Transverse colon (tissue), 4 donors: ENCODE measurements around the gene PRRG3. TPM values are rescaled to one million over a fixed set of nuclear protein-coding genes. Genes with fewer than 3 reads are reported as not detected.

Experiments
- DNase-seq: peaks from one replicate; pipeline ENCODE4 v3.0.0-alpha.2; 2019
- H3K27ac ChIP-seq, 4 donors: fragments of 200-600 bp; sonication (generic); 2 replicates each; pipeline ENCODE4 v1.5.1; 2016 to 2018; ENCODE audit warnings: inconsistent platforms in 4 of 4
- H3K27me3 ChIP-seq: fragments of 200-600 bp; sonication (generic); 2 replicates; pipeline ENCODE4 v1.5.1; 2017; ENCODE audit warnings: inconsistent platforms
- H3K36me3 ChIP-seq, 4 donors: fragments of 200-600 bp; sonication (generic); 2 replicates each; pipeline ENCODE4 v1.5.1; 2017 to 2019; ENCODE audit warnings: inconsistent platforms in 4 of 4
- H3K4me1 ChIP-seq, 4 donors: fragments of 200-600 bp; sonication (generic); 2 replicates each; pipeline ENCODE4 v1.5.1; 2017 to 2020; ENCODE audit warnings: inconsistent platforms in 4 of 4
- H3K4me3 ChIP-seq, 4 donors: fragments of 200-600 bp; sonication (generic); 1 replicate in 1 of 4; 2 replicates in 3 of 4; pipeline versions ENCODE4 v1.5.1 to v1.6.1; 2017 to 2019; ENCODE audit warnings: inconsistent platforms in 4 of 4
- H3K9me3 ChIP-seq, 2 donors: fragments of 200-600 bp; sonication (generic); 2 replicates each; pipeline ENCODE4 v1.5.1; 2017 to 2019; ENCODE audit warnings: inconsistent platforms in 2 of 2
- CTCF ChIP-seq, 5 experiments: fragments of 200-600 bp in 3 of 5; fragments of 450-650 bp in 2 of 5; sonication (generic) in 3 of 5; IDR thresholded peaks; 1 replicate in 2 of 5; 2 replicates in 3 of 5; pipeline ENCODE4 v1.5.1; 2016 to 2017; ENCODE audit warnings: antibody characterized with exemption in 5 of 5, inconsistent platforms in 3 of 5, mild to moderate bottlenecking in 2 of 5, moderate library complexity in 1 of 5
- EP300 ChIP-seq: sonication (generic); formaldehyde crosslinking; IDR thresholded peaks from one replicate; pipeline ENCODE4 v1.6.1; 2017; ENCODE audit warnings: antibody characterized with exemption, low read depth
- POLR2A ChIP-seq: fragments of 450-650 bp; IDR thresholded peaks from one replicate; pipeline ENCODE4 v1.6.1; 2016; ENCODE audit warnings: antibody characterized with exemption, mild to moderate bottlenecking, moderate library complexity
- POLR2AphosphoS5 ChIP-seq, 3 donors: sonication (generic); formaldehyde crosslinking; IDR thresholded peaks; one replicate each; pipeline ENCODE4 v1.6.1; 2016; ENCODE audit warnings: antibody characterized with exemption in 3 of 3
- WGBS, 2 donors: methylation state at CpG; one replicate each; pipeline ENCODE4 v1.1.5; 2018; ENCODE audit warnings: low coverage in 1 of 2; 5-methylcytosine and 5-hydroxymethylcytosine counted together
- in situ Hi-C, 4 donors: fragments of 200-750 bp; cut with MboI; loops; one replicate each; pipeline versions ENCODE4 v1.15.0 to v1.15.1; 2017; ENCODE audit warnings: low sequenced_read_pairs in 3 of 4, low pct_ligation_motif_present in 1 of 4, low pct_unique_long_range_greater_than_20kb in 1 of 4
- intact Hi-C: fragments of 100-400 bp; cut with DNase I; formaldehyde crosslinking; loops from one replicate; pipeline ENCODE4 v1.15.1; 2023; ENCODE audit warnings: low total_unique reads
- total RNA-seq, 4 donors: library from RNA; depleted of rRNA; stranded (reverse); fragments of >200 nt; gene quantifications; one replicate each; pipeline ENCODE4 v1.1.0, GENCODE V29; 2016

PRRG3 gene
- total RNA-seq, 4 donors from 2014 or later = 0.68 to 3.2 (median 1.8) TPM; not detected in 1

GRCh38 chrX:151722241-151722846 lies 27.1 kb downstream of the PRRG3 start:
- no peak overlapping the region for H3K4me3 ChIP-seq
- H3K27me3 ChIP-seq = no peaks in the 10 kb centered on the region
- no peaks in the 10 kb centered on the region for H3K9me3 ChIP-seq
- H3K36me3 ChIP-seq = no peaks in the 10 kb centered on the region
- TF ChIP-seq EP300 = no peak
- TF ChIP-seq POLR2AphosphoS5 (IDR thresholded peaks at IDR 0.05) = no peak
- no peak for TF ChIP-seq POLR2A
- TF ChIP-seq CTCF (IDR thresholded peaks at IDR 0.05) = peak in 2 of 5 experiments; percentile 6 to 17
- peak; percentile 14 for DNase-seq
- H3K27ac ChIP-seq = no peak overlapping the region
- WGBS, 2 donors = 66% methylated on average over 24 of the region's 24 CpGs; no CpG with 5 or more reads in 1 of the 2 donors
- in situ Hi-C loops (no loop called here), intact Hi-C loops (no loop called here)
- no peaks in the 10 kb centered on the region for H3K4me1 ChIP-seq

GRCh38 chrX:151723156-151723760 lies 28.0 kb downstream of the PRRG3 start:
- in situ Hi-C loops = no loop called here
- H3K36me3 ChIP-seq = no peaks in the 10 kb centered on the region
- no peaks in the 10 kb centered on the region for H3K4me1 ChIP-seq
- intact Hi-C loops = no loop called here
- no peaks in the 10 kb centered on the region for H3K9me3 ChIP-seq
- 82% methylated on average over 7 of the region's 7 CpGs; no CpG with 5 or more reads in 1 of the 2 donors for WGBS, 2 donors
- H3K27me3 ChIP-seq = no peaks in the 10 kb centered on the region
- H3K4me3 ChIP-seq = no peak overlapping the region
- H3K27ac ChIP-seq = no peak overlapping the region
- TF ChIP-seq EP300 (no peak), POLR2AphosphoS5 (IDR thresholded peaks at IDR 0.05) (no peak), POLR2A (no peak), CTCF (IDR thresholded peaks at IDR 0.05) (no peak)
- DNase-seq = no peak

GRCh38 chrX:151724563-151725337 lies 29.5 kb downstream of the PRRG3 start:
- TF ChIP-seq POLR2A = no peak
- no peak for TF ChIP-seq CTCF (IDR thresholded peaks at IDR 0.05)
- TF ChIP-seq EP300 = no peak
- TF ChIP-seq POLR2AphosphoS5 (IDR thresholded peaks at IDR 0.05) = no peak
- H3K36me3 ChIP-seq = no peaks in the 10 kb centered on the region
- intact Hi-C loops = no loop called here
- H3K27me3 ChIP-seq = no peaks in the 10 kb centered on the region
- H3K9me3 ChIP-seq = no peaks in the 10 kb centered on the region
- no peaks in the 10 kb centered on the region for H3K4me1 ChIP-seq
- no peak overlapping the region for H3K27ac ChIP-seq
- no peak for DNase-seq
- H3K4me3 ChIP-seq = no peak overlapping the region
- in situ Hi-C loops = loop anchor here in 2 of 4 donors (25.0 kb wide), 2 partner anchors 913 to 1088 kb away; partner anchors contain the start of gene GABRQ (in 2 of the 2)
- 59% methylated on average over 7 of the region's 7 CpGs; no CpG with 5 or more reads in 1 of the 2 donors for WGBS, 2 donors

- Histone ChIP-seq H3K9me3 (no peaks in the 10 kb centered on the region), H3K4me3 (no peak overlapping the region), H3K27me3 (no peaks in the 10 kb centered on the region), H3K4me1 (no peaks in the 10 kb centered on the region), H3K36me3 (no peaks in the 10 kb centered on the region), H3K27ac (no peak overlapping the region)
- no peak for DNase-seq
- TF ChIP-seq CTCF (IDR thresholded peaks at IDR 0.05) (no peak), POLR2AphosphoS5 (IDR thresholded peaks at IDR 0.05) (no peak), POLR2A (no peak), EP300 (no peak)
- 29% methylated on average over 1 of the region's 1 CpG; no CpG with 5 or more reads in 1 of the 2 donors for WGBS, 2 donors
- intact Hi-C loops (no loop called here), in situ Hi-C loops (loop anchor here in 2 of 4 donors (25.0 kb wide), 2 partner anchors 912 to 1087 kb away; partner anchors contain the start of gene GABRQ (in 2 of the 2))
Measured at GRCh38 chrX:151725338-151725614, 30.0 kb downstream of the PRRG3 start.
